C4-2B (cell line): ENCODE results near the gene PILRA.

Experiments used
- CTCF ChIP-seq: fragments of 450-650 bp; conservative IDR thresholded peaks from 2 replicates; pipeline ENCODE4 v1.5.1; 2017; ENCODE audit warnings: mild to moderate bottlenecking
- ZFX ChIP-seq: fragments of 450-650 bp; IDR thresholded peaks from 2 replicates; pipeline ENCODE4 v1.6.1; 2017

GRCh38 chr7:100357131-100357561 is 16.1 kb upstream of the PILRA start:
- TF ChIP-seq CTCF (no peak), ZFX (no peak)
